D721Med (cell line): ENCODE data around the gene STAU1.

Source experiments
- DNase-seq: peaks from one replicate; pipeline ENCODE4 v3.0.0; 2011; ENCODE audit warnings: low spot score; ENCODE audit not compliant: insufficient read length
- FAIRE-seq: peaks from 2 replicates; lab custom pipeline; 2011; peaks lifted over from hg19 to GRCh38; lab: Jason Lieb, UNC
- TF ChIP-seq, protein P1 (sequence below): IDR thresholded peaks from 2 replicates; pipeline ENCODE4 v1.5.1; 2012; ENCODE audit warnings: mild to moderate bottlenecking, control low read depth; ENCODE audit not compliant: insufficient read depth; ENCODE audit errors: missing control alignments

Gene STAU1, protein sequence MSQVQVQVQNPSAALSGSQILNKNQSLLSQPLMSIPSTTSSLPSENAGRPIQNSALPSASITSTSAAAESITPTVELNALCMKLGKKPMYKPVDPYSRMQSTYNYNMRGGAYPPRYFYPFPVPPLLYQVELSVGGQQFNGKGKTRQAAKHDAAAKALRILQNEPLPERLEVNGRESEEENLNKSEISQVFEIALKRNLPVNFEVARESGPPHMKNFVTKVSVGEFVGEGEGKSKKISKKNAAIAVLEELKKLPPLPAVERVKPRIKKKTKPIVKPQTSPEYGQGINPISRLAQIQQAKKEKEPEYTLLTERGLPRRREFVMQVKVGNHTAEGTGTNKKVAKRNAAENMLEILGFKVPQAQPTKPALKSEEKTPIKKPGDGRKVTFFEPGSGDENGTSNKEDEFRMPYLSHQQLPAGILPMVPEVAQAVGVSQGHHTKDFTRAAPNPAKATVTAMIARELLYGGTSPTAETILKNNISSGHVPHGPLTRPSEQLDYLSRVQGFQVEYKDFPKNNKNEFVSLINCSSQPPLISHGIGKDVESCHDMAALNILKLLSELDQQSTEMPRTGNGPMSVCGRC

DNA sequence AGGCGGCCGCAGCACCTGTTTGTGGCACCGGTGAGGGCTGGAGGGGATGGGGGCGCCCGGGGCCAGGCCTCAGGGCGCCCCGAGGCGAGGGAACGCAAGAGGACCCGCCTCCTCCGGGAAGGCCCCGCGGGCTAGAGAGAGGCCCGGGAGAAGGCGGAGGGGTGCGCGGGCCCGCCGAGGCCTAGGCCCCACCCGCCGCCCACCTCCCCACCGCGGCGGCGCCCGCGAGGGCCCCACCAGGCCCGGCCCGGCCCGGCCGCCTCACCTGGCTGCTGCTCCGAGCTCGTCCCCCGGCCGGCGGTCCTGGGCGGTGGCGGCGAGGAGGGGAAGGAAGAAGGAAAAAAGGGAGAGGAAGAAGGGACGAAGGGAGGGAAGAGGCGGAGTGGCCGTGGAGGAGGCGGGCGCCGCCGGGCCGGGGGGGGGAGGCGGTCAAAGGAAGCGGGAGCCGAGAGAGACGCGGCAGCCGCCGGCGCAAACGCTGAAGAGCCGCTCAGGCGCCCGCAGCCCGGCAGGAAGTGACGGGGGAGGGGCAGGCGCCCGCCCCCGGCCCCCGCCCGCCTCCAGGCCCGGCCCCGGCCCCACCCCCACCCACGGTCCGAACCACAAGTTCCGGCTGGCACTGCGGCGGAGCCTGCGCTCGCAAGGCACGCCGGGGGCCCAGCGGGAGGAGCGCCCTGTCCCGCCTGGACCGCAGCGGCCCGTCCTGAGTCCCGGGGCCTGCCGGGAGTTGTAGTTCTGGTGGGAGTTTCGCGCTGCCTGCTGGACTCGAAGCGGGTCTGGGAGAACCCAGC lies at the start of gene STAU1:
STAU1 (minus strand) TSS at position 484 of the 791 bp plus-strand sequence. CDS start 22,133 bp downstream, outside the sequence.
- DNase-seq (peak; percentile 96), FAIRE-seq (no peak)
- TF ChIP-seq, protein P1, sequence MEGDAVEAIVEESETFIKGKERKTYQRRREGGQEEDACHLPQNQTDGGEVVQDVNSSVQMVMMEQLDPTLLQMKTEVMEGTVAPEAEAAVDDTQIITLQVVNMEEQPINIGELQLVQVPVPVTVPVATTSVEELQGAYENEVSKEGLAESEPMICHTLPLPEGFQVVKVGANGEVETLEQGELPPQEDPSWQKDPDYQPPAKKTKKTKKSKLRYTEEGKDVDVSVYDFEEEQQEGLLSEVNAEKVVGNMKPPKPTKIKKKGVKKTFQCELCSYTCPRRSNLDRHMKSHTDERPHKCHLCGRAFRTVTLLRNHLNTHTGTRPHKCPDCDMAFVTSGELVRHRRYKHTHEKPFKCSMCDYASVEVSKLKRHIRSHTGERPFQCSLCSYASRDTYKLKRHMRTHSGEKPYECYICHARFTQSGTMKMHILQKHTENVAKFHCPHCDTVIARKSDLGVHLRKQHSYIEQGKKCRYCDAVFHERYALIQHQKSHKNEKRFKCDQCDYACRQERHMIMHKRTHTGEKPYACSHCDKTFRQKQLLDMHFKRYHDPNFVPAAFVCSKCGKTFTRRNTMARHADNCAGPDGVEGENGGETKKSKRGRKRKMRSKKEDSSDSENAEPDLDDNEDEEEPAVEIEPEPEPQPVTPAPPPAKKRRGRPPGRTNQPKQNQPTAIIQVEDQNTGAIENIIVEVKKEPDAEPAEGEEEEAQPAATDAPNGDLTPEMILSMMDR = no peak

DNA sequence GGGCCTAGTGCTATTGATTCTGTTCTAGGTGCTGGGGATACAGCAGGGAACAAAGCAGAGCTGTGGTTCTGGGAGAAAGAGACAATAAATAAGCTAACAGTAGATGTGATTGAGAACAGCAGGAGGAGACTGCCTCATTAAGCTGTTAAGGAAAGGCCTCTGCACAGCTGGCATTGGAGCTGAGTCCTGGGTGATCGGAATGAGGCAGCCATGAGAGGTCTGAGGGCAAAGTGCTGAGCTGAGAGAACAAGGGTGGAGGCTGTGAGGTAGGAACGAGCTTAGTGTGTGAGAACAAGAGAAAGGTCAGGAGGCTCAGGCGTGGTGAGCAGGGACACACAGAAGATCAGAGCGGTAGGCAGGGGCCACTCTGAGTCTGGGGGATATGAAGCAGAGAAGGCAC lies 49.4 kb upstream of the STAU1 start:
- TF ChIP-seq, protein P1 = no peak
- FAIRE-seq = no peak

DNA sequence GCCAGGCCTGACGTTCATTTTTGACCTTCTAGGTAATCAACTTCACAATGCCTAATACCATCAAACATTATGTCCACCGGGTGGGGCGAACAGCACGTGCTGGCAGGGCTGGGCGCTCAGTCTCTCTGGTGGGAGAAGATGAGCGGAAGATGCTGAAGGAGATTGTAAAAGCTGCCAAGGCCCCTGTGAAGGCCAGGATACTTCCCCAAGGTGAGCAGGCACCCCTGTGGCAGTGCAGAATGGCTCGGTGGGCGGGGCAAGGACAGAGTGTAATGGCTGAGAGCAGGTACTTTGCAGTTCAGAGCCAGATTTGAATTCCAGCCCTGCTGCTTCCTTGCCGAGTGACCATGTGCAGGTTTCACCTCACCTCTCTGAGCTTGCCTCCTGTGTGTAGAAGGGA lies 48.2 kb upstream of the STAU1 start:
- DNase-seq (no peak), FAIRE-seq (no peak)
- TF ChIP-seq, protein P1 = no peak

More for the DNA sequence above, 49.4 kb upstream of the STAU1 start:
- DNase-seq = no peak

DNA sequence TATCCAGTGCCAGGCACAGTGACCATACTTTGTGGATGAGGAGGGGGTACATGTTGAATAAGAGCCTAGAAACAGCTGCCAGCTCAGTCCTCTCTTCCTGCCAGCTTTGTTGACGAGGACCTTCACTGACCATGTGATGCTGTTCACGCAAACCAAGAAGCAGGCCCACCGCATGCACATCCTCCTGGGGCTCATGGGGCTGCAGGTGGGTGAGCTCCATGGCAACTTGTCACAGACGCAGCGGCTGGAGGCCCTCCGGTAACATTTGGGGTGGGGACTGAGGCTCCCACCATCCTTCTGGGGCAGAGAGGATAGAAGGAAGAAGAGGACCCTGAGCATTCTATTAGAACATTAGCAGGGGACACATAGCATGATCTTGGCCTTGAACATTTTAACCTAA lies 46.7 kb upstream of the STAU1 start:
- no peak for DNase-seq
- TF ChIP-seq, protein P1 = no peak
- FAIRE-seq = no peak

DNA sequence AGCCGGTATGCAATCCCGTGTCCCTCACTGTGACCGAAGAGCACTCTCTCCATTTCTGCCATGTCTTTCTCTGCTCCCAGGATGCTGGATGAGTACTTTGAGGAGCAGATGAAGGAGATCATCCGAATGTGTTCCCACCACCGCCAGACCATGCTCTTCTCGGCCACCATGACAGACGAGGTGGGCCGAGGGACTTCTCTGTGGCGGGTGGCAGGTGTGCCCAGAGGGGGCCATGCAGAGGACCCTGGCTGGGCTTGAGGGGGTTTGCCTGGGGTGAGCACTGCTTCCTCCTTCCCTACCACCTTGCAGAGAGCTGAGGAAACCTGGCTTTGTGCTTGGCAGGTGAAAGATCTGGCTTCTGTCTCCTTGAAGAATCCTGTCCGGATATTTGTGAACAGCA lies 45.1 kb upstream of the STAU1 start:
- TF ChIP-seq, protein P1 = no peak
- no peak for DNase-seq
- FAIRE-seq = no peak

DNA sequence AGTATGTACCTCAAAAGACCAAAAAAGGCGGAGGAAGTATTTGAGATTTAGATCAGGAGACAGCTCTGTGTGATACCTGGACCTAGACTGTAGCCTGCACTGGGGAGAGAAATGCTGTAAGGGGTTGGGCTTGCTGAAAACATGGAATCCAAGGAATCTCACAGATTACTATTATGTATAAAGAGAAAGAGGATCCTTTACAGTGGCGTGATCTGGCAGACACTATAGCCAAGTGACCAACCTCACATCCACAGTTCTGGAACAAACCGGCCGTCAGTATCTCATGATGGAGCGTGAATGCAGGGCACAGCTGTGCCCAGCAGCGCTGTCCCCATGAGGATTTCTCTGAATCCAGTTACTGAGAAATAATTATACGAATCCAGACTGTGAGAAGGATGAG lies 43.3 kb upstream of the STAU1 start:
- TF ChIP-seq, protein P1 = no peak
- FAIRE-seq = no peak
- DNase-seq = no peak
